Gastrocnemius medialis (tissue), 4 donors: ENCODE measurements around the gene TBXA2R. TPM values are rescaled to one million over a fixed set of nuclear protein-coding genes. Genes with fewer than 3 reads are reported as not detected.

ENCODE experiments used
- ATAC-seq, 2 donors: fragments of 150-250 bp; one replicate each; pipeline ENCODE4 v1.9.1; 2016
- DNase-seq, 2 donors: peaks; one replicate each; pipeline ENCODE4 v3.0.0-alpha.2; 2019
- H3K27ac ChIP-seq, 4 donors: fragments of 200-600 bp; sonication (generic); 1 replicate in 1 of 4; 2 replicates in 3 of 4; pipeline ENCODE4 v1.5.1; 2016 to 2018; ENCODE audit warnings: mild to moderate bottlenecking in 2 of 4, moderate library complexity in 1 of 4
- H3K27me3 ChIP-seq, 3 donors: fragments of 200-600 bp; sonication (generic) in 2 of 3; 1 replicate in 1 of 3; 2 replicates in 2 of 3; pipeline versions ENCODE4 v1.5.1 to v1.6.0; 2016 to 2019; ENCODE audit warnings: mild to moderate bottlenecking in 1 of 3, moderate library complexity in 1 of 3
- H3K36me3 ChIP-seq, 2 donors: fragments of 200-600 bp; sonication (generic) in 1 of 2; one replicate each; pipeline ENCODE4 v1.5.1; 2017 to 2018
- H3K4me1 ChIP-seq, 2 donors: fragments of 200-600 bp; sonication (generic) in 1 of 2; one replicate each; pipeline ENCODE4 v1.5.1; 2016 to 2017; ENCODE audit warnings: mild to moderate bottlenecking in 2 of 2
- H3K4me3 ChIP-seq, 4 donors: fragments of 200-600 bp; sonication (generic) in 3 of 4; 1 replicate in 1 of 4; 2 replicates in 3 of 4; pipeline ENCODE4 v1.5.1; 2016 to 2019; ENCODE audit warnings: mild to moderate bottlenecking in 2 of 4
- H3K9me3 ChIP-seq, 3 donors: fragments of 200-600 bp; sonication (generic) in 2 of 3; 1 replicate in 1 of 3; 2 replicates in 2 of 3; pipeline ENCODE4 v1.5.1; 2016 to 2019
- CTCF ChIP-seq, 5 experiments: fragments of 450-650 bp in 3 of 5; fragments of 200-600 bp in 2 of 5; sonication (generic) in 2 of 5; IDR thresholded peaks in 4 of 5; conservative IDR thresholded peaks in 1 of 5; 1 replicate in 4 of 5; 2 replicates in 1 of 5; pipeline ENCODE4 v1.5.1; 2016 to 2019; ENCODE audit warnings: antibody characterized with exemption in 5 of 5, mild to moderate bottlenecking in 3 of 5, moderate library complexity in 3 of 5
- POLR2A ChIP-seq, 2 donors: fragments of 450-650 bp; IDR thresholded peaks; one replicate each; pipeline ENCODE4 v1.6.1; 2017; ENCODE audit warnings: antibody characterized with exemption in 2 of 2, mild to moderate bottlenecking in 2 of 2, moderate library complexity in 2 of 2
- in situ Hi-C, 4 donors: fragments of 200-750 bp; cut with MboI; loops; one replicate each; pipeline versions ENCODE4 v1.15.0 to v1.8.0; 2017; ENCODE audit warnings: low sequenced_read_pairs in 4 of 4
- intact Hi-C: fragments of 100-400 bp; cut with DNase I; formaldehyde crosslinking; loops from one replicate; pipeline ENCODE4 v1.15.1; 2023; ENCODE audit warnings: low total_unique reads
- total RNA-seq, 4 donors: library from RNA; depleted of rRNA; stranded (reverse); fragments of >200 nt; gene quantifications; one replicate each; pipeline versions ENCODE4 v1.1.0 to v1.2.3, GENCODE V29; 2016

Gene TBXA2R
- total RNA-seq, 4 donors from 2014 or later: 0.36 to 1.2 (median 0.51) TPM; not detected in 1

GRCh38 chr19:3626473-3627350, 20.0 kb upstream of the TBXA2R start, which contains the start of gene CACTIN:
Gene CACTIN, minus strand, starts transcription at chr19:3626790. Its CDS starts 28 bp downstream, at chr19:3626762.
- Histone ChIP-seq H3K4me1 (peaks cover 19 to 21% of the 10 kb centered on the region in 2 donors), H3K36me3 (peaks cover 0 to 9% of the 10 kb centered on the region in 2 donors), H3K27me3 (no peaks in the 10 kb centered on the region), H3K27ac (peak within 1 kb of the TSS; percentile 88 to 98 (median 96)), H3K9me3 (no peaks in the 10 kb centered on the region), H3K4me3 (peak within 1 kb of the TSS; percentile 92 to 100 (median 98))
- TF ChIP-seq CTCF (IDR thresholded peaks at IDR 0.05 in 4 of 5, conservative IDR thresholded peaks at IDR 0.05 in 1 of 5) (peak in 1 of 5 experiments; percentile 52), POLR2A (IDR thresholded peaks at IDR 0.05) (peak; percentile 81 to 85)
- ATAC-seq: peak; percentile 96 to 98
- intact Hi-C loops: loop anchor here (2.0 kb wide), 2 partner anchors 54 to 70 kb away; partner anchors contain the start of genes HMG20B and MFSD12
- peak; percentile 98 to 99 for DNase-seq
- in situ Hi-C loops: no loop called here

GRCh38 chr19:3625996-3626472, 19.4 kb upstream of the TBXA2R start:
- H3K36me3 ChIP-seq: peaks cover 0 to 14% of the 10 kb centered on the region in 2 donors

GRCh38 chr19:3623716-3624115, 17.0 kb upstream of the TBXA2R start:
- intact Hi-C loops (no loop called here), in situ Hi-C loops (no loop called here)
- Histone ChIP-seq H3K27ac (no peak overlapping the region), H3K36me3 (peaks cover 0 to 14% of the 10 kb centered on the region in 2 donors), H3K4me3 (no peak overlapping the region), H3K9me3 (no peaks in the 10 kb centered on the region), H3K27me3 (no peaks in the 10 kb centered on the region), H3K4me1 (peaks cover 19 to 21% of the 10 kb centered on the region in 2 donors)
- DNase-seq (no peak), ATAC-seq (no peak)
- no peak for TF ChIP-seq CTCF (IDR thresholded peaks at IDR 0.05 in 4 of 5, conservative IDR thresholded peaks at IDR 0.05 in 1 of 5)
- TF ChIP-seq POLR2A (IDR thresholded peaks at IDR 0.05): no peak

More at GRCh38 chr19:3625996-3626472, 19.4 kb upstream of the TBXA2R start:
- DNase-seq (no peak), ATAC-seq (peak; percentile 7 to 11)
- Histone ChIP-seq H3K27ac (peak overlapping the region; percentile 88 to 98 (median 96)), H3K27me3 (no peaks in the 10 kb centered on the region), H3K9me3 (no peaks in the 10 kb centered on the region), H3K4me3 (peak overlapping the region; percentile 92 to 100 (median 98)), H3K4me1 (peaks cover 19 to 21% of the 10 kb centered on the region in 2 donors)
- TF ChIP-seq POLR2A (IDR thresholded peaks at IDR 0.05) (no peak), CTCF (IDR thresholded peaks at IDR 0.05 in 4 of 5, conservative IDR thresholded peaks at IDR 0.05 in 1 of 5) (no peak)
- in situ Hi-C loops: no loop called here
- intact Hi-C loops: loop anchor here (2.0 kb wide), 2 partner anchors 53 to 69 kb away; partner anchors contain the start of genes HMG20B and MFSD12

GRCh38 chr19:3622224-3622623, 15.5 kb upstream of the TBXA2R start:
- Histone ChIP-seq H3K4me1 (peaks cover 15 to 23% of the 10 kb centered on the region in 2 donors), H3K9me3 (no peaks in the 10 kb centered on the region), H3K4me3 (no peak overlapping the region), H3K27ac (no peak overlapping the region), H3K36me3 (peaks cover 0 to 18% of the 10 kb centered on the region in 2 donors), H3K27me3 (no peaks in the 10 kb centered on the region)
- ATAC-seq (no peak), DNase-seq (no peak)
- intact Hi-C loops (no loop called here), in situ Hi-C loops (no loop called here)
- TF ChIP-seq CTCF (IDR thresholded peaks at IDR 0.05 in 4 of 5, conservative IDR thresholded peaks at IDR 0.05 in 1 of 5): no peak
- TF ChIP-seq POLR2A (IDR thresholded peaks at IDR 0.05): no peak
